AG09319 (cell line): ENCODE data around the gene PCDH9.

Experiments used
- DNase-seq: peaks from one replicate; pipeline ENCODE4 v3.0.0-alpha.2; 2010; ENCODE audit warnings: low read depth; ENCODE audit errors: extremely low read depth
- CTCF ChIP-seq: IDR thresholded peaks from 2 replicates; pipeline ENCODE4 v1.5.1; 2011; ENCODE audit warnings: low read depth, mild to moderate bottlenecking, inconsistent platforms, low read length, moderate library complexity

Gene PCDH9

GRCh38 chr13:66926851-66927524, 303.1 kb downstream of the PCDH9 start:
- no peak for TF ChIP-seq CTCF
- DNase-seq: no peak

DNA sequence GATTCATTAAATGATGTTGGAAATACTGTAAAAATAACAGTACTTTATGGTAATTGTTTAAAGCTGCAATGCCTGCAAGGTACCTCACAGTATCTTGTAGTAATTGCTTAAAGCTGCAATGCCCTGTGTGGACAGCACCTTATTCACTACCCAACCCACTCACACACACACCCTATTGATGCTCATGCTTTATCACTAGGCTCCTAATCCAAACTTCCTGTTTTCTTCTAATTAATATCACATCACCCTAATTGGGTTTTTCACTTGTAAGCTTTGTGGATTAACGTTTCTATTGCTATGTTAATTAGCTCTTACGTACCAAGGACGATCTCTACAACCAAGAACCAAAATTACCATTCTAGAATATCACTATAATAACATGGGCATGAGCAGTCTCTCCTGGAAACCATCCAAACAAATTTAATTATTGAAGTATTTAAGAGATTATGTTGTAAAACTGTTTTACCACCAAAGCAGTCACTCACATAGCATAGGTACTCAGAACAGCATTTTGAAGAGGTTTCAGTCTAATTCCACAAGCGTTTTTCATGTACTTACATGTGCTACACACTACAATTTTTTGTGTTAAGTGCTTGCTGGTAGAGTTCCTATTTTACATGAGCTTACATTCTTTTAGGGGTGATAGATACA, 303.8 kb downstream of the PCDH9 start:
- no peak for DNase-seq

GRCh38 chr13:66922444-66922843, 307.7 kb downstream of the PCDH9 start:
- TF ChIP-seq CTCF: no peak
- DNase-seq: no peak

More for the DNA sequence above, 303.8 kb downstream of the PCDH9 start:
- no peak for TF ChIP-seq CTCF

DNA sequence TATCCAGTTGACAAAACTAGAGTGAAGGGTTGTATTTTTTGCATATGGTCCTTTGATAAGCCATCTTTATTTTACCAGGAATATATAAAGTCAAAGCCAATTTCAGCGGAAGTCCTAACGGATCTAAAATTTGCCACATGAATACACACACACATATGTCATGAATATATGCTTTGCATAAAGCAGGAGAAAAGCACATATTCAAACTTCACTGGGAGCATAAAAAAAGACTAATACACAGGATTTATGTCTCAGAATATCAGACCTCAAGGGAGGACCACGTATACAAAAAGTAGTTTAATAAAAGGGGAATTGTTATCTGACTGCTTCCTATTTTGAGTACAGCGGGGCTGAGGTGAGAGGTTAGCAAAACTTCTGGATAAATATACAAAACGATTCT, 308.7 kb downstream of the PCDH9 start:
- no peak for DNase-seq
- TF ChIP-seq CTCF: no peak

DNA sequence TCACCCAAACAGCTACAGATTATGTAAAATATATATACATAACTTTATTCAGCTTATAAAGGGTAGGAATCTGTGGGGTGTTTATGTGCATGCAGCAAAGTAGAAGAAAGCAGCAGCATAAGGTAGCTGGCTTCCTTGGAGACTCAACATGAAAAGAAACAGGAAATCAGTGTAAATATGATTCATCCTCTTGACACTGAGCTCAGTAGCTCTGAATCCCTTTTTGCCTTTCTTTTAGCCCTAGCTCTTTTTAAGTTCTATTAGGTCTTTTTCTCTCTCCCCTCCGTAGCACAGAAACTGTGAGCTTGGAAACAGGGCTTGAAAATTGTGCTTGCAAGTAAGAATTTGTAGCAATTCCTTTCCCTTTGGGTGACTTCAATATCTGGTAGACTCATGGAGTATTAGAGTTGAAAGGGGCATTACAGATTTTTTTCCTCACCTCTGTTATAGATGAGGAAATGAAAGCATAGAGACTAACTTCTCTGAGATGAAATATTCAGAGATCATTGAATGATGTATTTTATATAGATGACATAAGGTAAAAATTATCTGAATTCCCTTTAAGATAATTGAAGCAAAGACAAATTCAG, 314.4 kb downstream of the PCDH9 start:
- no peak for TF ChIP-seq CTCF
- no peak for DNase-seq

DNA sequence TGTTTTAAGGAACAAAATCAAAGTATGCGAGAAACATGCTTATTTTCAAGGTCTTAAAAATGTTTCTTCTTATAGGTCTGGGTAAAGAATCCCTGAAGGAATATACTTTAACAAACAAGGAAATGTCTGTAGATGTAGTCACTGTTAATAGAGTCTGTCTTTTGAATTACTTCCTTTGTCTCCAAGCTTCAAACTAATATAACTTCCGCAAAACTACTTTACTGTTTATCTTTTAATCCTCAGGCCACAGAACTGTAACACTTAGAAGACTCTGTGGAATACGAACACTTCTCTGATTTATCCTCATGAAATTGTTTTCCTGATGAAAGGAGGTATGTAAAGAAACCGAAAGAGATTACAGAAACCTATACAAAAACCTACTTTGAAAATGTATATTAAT, 316.0 kb downstream of the PCDH9 start:
- no peak for TF ChIP-seq CTCF
- no peak for DNase-seq

- no peak for DNase-seq
Observed at GRCh38 chr13:66911411-66911939, 318.7 kb downstream of the PCDH9 start.

More at GRCh38 chr13:66911411-66911939, 318.7 kb downstream of the PCDH9 start:
- no peak for TF ChIP-seq CTCF
